Gastroesophageal sphincter (tissue), 3 donors: ENCODE data around the gene KIZ.

Experiments
- EP300 ChIP-seq: sonication (generic); formaldehyde crosslinking; IDR thresholded peaks from one replicate; pipeline ENCODE4 v1.6.1; 2017; ENCODE audit warnings: antibody characterized with exemption, mild to moderate bottlenecking
- POLR2A ChIP-seq, 2 donors: fragments of 450-650 bp; IDR thresholded peaks; one replicate each; pipeline ENCODE4 v1.6.1; 2017; ENCODE audit warnings: antibody characterized with exemption in 2 of 2, mild to moderate bottlenecking in 2 of 2, moderate library complexity in 1 of 2
- POLR2AphosphoS5 ChIP-seq: sonication (generic); formaldehyde crosslinking; IDR thresholded peaks from one replicate; pipeline ENCODE4 v1.6.1; 2017; ENCODE audit warnings: antibody characterized with exemption
- TF ChIP-seq, protein P1 (sequence below), 4 experiments: fragments of 200-600 bp in 2 of 4; fragments of 450-650 bp in 2 of 4; sonication (generic) in 1 of 4; IDR thresholded peaks; one replicate each; pipeline ENCODE4 v1.5.1; 2017 to 2019; ENCODE audit warnings: antibody characterized with exemption in 4 of 4, mild to moderate bottlenecking in 2 of 4, moderate library complexity in 2 of 4

DNA sequence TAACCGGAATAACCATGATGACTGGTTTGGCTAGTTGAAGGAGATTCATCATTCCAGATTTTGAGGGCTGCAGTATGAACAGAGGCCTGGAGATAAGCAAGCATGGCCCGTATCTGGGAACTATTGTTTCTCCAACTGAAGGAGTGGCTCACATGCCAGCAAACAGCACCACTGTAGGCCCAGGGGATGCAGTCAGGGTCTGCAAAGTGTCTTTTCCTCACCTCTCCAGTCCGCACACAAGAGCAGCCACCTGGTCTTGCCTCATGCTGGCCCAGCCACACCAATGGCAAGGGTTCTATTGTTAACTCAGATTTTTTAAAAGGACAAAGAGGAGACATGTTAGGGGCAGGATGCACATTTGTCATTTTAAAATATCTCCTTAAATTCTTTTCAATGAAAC is 55.1 kb downstream of the KIZ start:
- no peak for TF ChIP-seq POLR2A (IDR thresholded peaks at IDR 0.05)
- TF ChIP-seq, protein P1, sequence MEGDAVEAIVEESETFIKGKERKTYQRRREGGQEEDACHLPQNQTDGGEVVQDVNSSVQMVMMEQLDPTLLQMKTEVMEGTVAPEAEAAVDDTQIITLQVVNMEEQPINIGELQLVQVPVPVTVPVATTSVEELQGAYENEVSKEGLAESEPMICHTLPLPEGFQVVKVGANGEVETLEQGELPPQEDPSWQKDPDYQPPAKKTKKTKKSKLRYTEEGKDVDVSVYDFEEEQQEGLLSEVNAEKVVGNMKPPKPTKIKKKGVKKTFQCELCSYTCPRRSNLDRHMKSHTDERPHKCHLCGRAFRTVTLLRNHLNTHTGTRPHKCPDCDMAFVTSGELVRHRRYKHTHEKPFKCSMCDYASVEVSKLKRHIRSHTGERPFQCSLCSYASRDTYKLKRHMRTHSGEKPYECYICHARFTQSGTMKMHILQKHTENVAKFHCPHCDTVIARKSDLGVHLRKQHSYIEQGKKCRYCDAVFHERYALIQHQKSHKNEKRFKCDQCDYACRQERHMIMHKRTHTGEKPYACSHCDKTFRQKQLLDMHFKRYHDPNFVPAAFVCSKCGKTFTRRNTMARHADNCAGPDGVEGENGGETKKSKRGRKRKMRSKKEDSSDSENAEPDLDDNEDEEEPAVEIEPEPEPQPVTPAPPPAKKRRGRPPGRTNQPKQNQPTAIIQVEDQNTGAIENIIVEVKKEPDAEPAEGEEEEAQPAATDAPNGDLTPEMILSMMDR (IDR thresholded peaks at IDR 0.05): no peak
- no peak for TF ChIP-seq POLR2AphosphoS5
- no peak for TF ChIP-seq EP300
